Activated naive CD4-positive, alpha-beta T cell treated with anti-CD3 and anti-CD28 coated beads for 36 hours (primary cell): Measurements from ENCODE around the gene PLCXD1. TPM values are rescaled to one million over a fixed set of nuclear protein-coding genes. Genes with fewer than 3 reads are reported as not detected.
A peak's percentile ranks its signal among the peaks of the same experiment; 100 is the strongest.

ENCODE experiments used
- CTCF ChIA-PET: fragments of 350-600 bp; sonication (Branson Sonifier 250); formaldehyde crosslinking; loops from one replicate; lab custom pipeline; 2021; ENCODE audit warnings: antibody characterized with exemption; lab: Charles Lee
- DNase-seq: peaks from one replicate; pipeline ENCODE4 v3.0.0-alpha.2; 2020
- H3K27ac Mint-ChIP-seq: one replicate; pipeline ENCODE4 v1.8.0; 2021; ENCODE audit warnings: mild to moderate bottlenecking, mixed read lengths
- H3K27me3 Mint-ChIP-seq: one replicate; pipeline ENCODE4 v1.8.0; 2021; ENCODE audit warnings: low read depth, mixed read lengths
- H3K36me3 Mint-ChIP-seq: one replicate; pipeline ENCODE4 v1.8.0; 2021; ENCODE audit warnings: low read depth, mixed read lengths
- H3K4me1 Mint-ChIP-seq: one replicate; pipeline ENCODE4 v1.8.0; 2021; ENCODE audit warnings: low read depth, mixed read lengths
- H3K4me3 Mint-ChIP-seq: one replicate; pipeline ENCODE4 v1.8.0; 2021; ENCODE audit warnings: mild to moderate bottlenecking, moderate library complexity, mixed read lengths
- H3K9me3 Mint-ChIP-seq: one replicate; pipeline ENCODE4 v1.8.0; 2021; ENCODE audit warnings: mixed read lengths
- intact Hi-C: fragments of 100-400 bp; cut with micrococcal nuclease; formaldehyde crosslinking; loops from one replicate; pipeline ENCODE4 v1.15.1; 2023
- total RNA-seq, 2 experiments: library from RNA; stranded (reverse); gene quantifications; one replicate each; pipeline ENCODE4 v1.2.3, GENCODE V29; 2021

Gene PLCXD1
- total RNA-seq, 2 experiments from 2014 or later: 63.5 to 67.7 TPM

GRCh38 chrX:308821-309520 is 27.8 kb downstream of the PLCXD1 start:
- Mint-ChIP-seq H3K36me3 (peaks cover 43% of the 10 kb centered on the region), H3K27me3 (no peaks in the 10 kb centered on the region), H3K9me3 (no peaks in the 10 kb centered on the region), H3K4me1 (no peaks in the 10 kb centered on the region), H3K27ac (no peak overlapping the region), H3K4me3 (no peak overlapping the region)
- intact Hi-C loops: no loop called here
- no peak for DNase-seq
- CTCF ChIA-PET: no interaction called here

GRCh38 chrX:310621-311155 is 29.5 kb downstream of the PLCXD1 start:
- intact Hi-C loops: no loop called here
- no peaks in the 10 kb centered on the region for H3K9me3 Mint-ChIP-seq
- no peak overlapping the region for H3K27ac Mint-ChIP-seq
- H3K4me3 Mint-ChIP-seq: no peak overlapping the region
- DNase-seq: no peak
- CTCF ChIA-PET: no interaction called here
- no peaks in the 10 kb centered on the region for H3K4me1 Mint-ChIP-seq
- peaks cover 34% of the 10 kb centered on the region for H3K36me3 Mint-ChIP-seq
- no peaks in the 10 kb centered on the region for H3K27me3 Mint-ChIP-seq

- no peak overlapping the region for H3K4me3 Mint-ChIP-seq
- no peaks in the 10 kb centered on the region for H3K4me1 Mint-ChIP-seq
- no peak for DNase-seq
- no peak overlapping the region for H3K27ac Mint-ChIP-seq
- CTCF ChIA-PET: no interaction called here
- H3K27me3 Mint-ChIP-seq: no peaks in the 10 kb centered on the region
- intact Hi-C loops: no loop called here
- peaks cover 27% of the 10 kb centered on the region for H3K36me3 Mint-ChIP-seq
- no peaks in the 10 kb centered on the region for H3K9me3 Mint-ChIP-seq
These were observed 30.3 kb downstream of the PLCXD1 start for GRCh38 chrX:311156-312129.

DNA sequence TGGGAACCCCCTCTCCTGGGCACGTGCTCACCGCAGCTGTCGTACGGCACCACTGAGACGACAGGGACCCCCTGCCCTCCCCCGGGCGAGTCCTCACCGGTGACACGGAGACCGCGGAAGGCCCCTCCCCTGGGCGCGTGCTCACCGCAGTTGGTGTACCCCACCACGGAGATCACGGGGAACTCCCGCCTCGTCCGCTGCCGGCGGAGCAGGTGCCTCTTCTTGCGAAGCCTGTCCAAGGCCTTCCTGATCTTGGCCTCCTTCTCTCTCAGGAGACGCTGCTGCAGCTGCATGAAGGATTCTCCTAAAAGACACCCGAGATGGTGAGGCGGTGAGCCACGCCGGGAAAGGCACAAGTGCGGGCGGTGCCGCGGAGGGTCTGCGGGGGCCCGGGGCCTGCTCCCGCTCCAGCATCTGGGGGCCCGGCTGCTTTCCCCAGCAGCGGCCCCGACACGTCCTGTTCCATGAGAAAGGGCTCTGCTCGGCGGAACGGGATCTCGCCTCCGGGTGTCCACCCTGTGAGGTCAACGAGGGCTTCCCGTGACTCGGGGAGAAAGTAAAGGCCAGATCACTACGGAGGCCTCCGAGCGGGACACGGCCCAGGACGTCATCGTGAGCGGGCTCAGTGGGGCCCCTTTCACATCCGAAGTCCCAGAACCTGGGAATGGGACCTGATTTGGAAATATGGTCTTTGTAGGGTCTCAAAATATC is 31.6 kb downstream of the PLCXD1 start:
- Mint-ChIP-seq H3K27me3 (no peaks in the 10 kb centered on the region), H3K9me3 (no peaks in the 10 kb centered on the region), H3K36me3 (peaks cover 21% of the 10 kb centered on the region), H3K4me1 (peaks cover under 1% of the 10 kb centered on the region), H3K27ac (no peak overlapping the region), H3K4me3 (no peak overlapping the region)
- CTCF ChIA-PET: no interaction called here
- DNase-seq: no peak
- intact Hi-C loops: no loop called here

DNA sequence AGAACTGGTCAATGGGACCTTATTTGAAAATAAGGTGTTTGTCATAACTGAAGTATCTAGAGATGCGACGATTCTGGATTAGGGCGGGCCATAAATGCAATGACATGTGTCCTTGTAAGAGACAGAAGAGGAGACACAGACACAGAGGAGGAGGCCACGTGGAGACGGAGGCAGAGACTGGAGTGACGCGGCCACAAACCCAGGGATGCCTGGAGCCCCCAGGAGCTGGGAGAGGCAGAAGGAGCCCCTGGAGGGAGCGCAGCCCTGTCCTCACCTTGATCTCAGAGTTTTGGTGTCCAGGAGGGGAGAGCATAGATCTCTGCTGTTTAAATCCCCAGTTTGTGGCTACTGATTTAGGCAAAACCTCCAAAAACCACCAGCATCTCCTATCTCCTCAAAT is 32.4 kb downstream of the PLCXD1 start:
- H3K27ac Mint-ChIP-seq: no peak overlapping the region
- H3K4me3 Mint-ChIP-seq: no peak overlapping the region
- no peaks in the 10 kb centered on the region for H3K27me3 Mint-ChIP-seq
- H3K4me1 Mint-ChIP-seq: peaks cover 4% of the 10 kb centered on the region
- H3K36me3 Mint-ChIP-seq: peaks cover 16% of the 10 kb centered on the region
- CTCF ChIA-PET: no interaction called here
- DNase-seq: no peak
- intact Hi-C loops: no loop called here
- no peaks in the 10 kb centered on the region for H3K9me3 Mint-ChIP-seq

DNA sequence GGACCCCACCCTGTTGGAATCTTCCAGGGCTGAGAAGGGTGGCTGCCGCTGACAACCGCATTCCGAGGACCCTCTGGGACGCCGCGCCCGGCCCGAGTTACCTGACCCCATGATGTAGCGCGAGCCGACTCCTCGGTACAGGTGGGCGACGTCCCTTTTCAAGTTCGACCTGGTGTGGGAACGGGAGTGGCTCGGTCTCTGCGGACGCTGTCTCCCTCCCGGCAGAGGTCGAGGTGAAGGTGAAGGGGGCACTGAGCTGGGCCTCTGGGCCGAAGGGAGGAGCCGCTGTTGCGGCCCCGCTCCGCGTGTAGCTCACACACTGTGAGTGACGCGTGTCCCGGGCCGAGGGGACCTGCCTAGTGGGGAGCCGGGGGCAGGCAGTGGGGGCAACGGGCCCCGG is 32.9 kb downstream of the PLCXD1 start:
- DNase-seq: no peak
- no peaks in the 10 kb centered on the region for H3K27me3 Mint-ChIP-seq
- peaks cover 15% of the 10 kb centered on the region for H3K36me3 Mint-ChIP-seq
- no peak overlapping the region for H3K4me3 Mint-ChIP-seq
- no peak overlapping the region for H3K27ac Mint-ChIP-seq
- intact Hi-C loops: no loop called here
- no peaks in the 10 kb centered on the region for H3K9me3 Mint-ChIP-seq
- H3K4me1 Mint-ChIP-seq: peaks cover 4% of the 10 kb centered on the region
- CTCF ChIA-PET: no interaction called here

GRCh38 chrX:314781-315595 is 33.8 kb downstream of the PLCXD1 start:
- no peaks in the 10 kb centered on the region for H3K9me3 Mint-ChIP-seq
- H3K4me1 Mint-ChIP-seq: peaks cover 4% of the 10 kb centered on the region
- no peak for DNase-seq
- intact Hi-C loops: no loop called here
- peaks cover 12% of the 10 kb centered on the region for H3K36me3 Mint-ChIP-seq
- H3K27ac Mint-ChIP-seq: no peak overlapping the region
- H3K27me3 Mint-ChIP-seq: no peaks in the 10 kb centered on the region
- H3K4me3 Mint-ChIP-seq: no peak overlapping the region
- CTCF ChIA-PET: no interaction called here

- CTCF ChIA-PET: no interaction called here
- peaks cover 10% of the 10 kb centered on the region for H3K36me3 Mint-ChIP-seq
- no peaks in the 10 kb centered on the region for H3K9me3 Mint-ChIP-seq
- intact Hi-C loops: no loop called here
- peaks cover 9% of the 10 kb centered on the region for H3K4me1 Mint-ChIP-seq
- H3K27ac Mint-ChIP-seq: peak overlapping the region; percentile 18
- H3K4me3 Mint-ChIP-seq: peak overlapping the region; percentile 47
- DNase-seq: no peak
- H3K27me3 Mint-ChIP-seq: no peaks in the 10 kb centered on the region
These were observed 35.5 kb downstream of the PLCXD1 start for GRCh38 chrX:316351-317325.

DNA sequence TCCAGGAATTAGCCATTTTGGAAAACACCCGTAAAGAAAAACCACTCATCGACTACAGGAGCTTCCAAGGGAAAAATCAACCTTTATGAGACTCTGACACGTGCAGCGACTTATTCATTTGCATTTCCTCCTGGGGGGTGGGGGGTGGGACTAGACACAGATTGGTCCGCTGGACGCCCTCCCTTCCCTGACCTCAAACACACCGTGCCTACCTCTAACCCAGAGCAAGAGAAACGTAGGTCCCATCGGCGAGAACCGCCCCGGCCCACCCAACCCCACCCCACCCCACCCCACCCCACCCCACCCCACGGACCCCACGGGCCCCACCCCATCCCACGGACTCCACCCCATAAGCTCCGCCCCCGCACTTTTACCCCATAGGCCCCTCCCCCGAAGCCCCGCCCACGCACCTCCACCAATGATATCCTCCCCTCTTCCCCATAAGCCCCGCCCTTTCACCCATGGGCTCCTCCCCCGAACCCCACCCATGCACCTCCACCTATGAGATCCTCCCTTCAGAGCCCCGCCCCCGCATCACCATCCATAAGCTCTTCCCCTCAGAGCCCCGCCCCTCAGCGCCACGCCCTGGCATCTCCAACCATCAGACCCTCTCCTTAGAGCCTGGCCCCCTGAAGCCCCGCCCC is 36.4 kb downstream of the PLCXD1 start:
- H3K36me3 Mint-ChIP-seq: peaks cover 2% of the 10 kb centered on the region
- no peaks in the 10 kb centered on the region for H3K9me3 Mint-ChIP-seq
- H3K27me3 Mint-ChIP-seq: no peaks in the 10 kb centered on the region
- H3K4me1 Mint-ChIP-seq: peaks cover 11% of the 10 kb centered on the region
- no peak for DNase-seq
- CTCF ChIA-PET: no interaction called here
- intact Hi-C loops: loop anchor here (1.0 to 2.0 kb wide), 5 partner anchors 34 to 1136 kb away; partner anchors contain the start of gene SLC25A6
- H3K27ac Mint-ChIP-seq: peak overlapping the region; percentile 98
- H3K4me3 Mint-ChIP-seq: peak overlapping the region; percentile 90

DNA sequence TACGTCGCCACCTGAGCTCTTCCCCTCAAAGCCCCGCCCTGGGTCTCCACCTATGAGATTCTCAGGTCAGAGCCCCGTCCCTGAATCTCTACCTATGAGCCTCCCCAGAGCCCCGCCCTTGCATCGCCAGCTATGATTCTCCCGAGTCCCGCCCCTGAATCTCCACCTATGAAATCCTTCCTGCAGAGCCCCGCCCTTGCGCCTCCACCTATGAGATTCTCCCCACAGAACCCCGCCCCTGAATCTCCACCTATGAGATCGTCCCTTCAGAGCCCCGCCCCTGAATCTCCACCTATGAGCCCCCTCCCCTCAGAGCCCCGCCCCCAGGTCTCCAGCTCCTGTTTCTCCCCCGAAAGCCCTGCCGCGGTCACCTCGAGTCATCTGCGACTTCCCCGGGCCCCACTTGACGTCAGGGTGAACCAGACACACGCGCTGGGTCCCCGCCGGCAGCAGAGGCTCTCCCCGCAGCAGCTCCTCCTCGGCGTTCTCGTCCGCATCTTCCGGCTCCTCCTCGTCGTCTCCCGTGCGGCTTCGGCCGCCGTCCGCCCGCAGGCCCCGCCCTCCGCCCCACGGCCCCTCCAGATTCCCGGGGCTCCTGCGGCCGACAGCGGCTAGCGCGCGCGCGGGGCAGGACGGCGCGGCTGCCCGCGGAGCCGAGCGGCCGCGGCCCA is 37.0 kb downstream of the PLCXD1 start:
- DNase-seq: peak; percentile 99
- peaks cover 15% of the 10 kb centered on the region for H3K4me1 Mint-ChIP-seq
- no peaks in the 10 kb centered on the region for H3K9me3 Mint-ChIP-seq
- peaks cover 2% of the 10 kb centered on the region for H3K36me3 Mint-ChIP-seq
- intact Hi-C loops: loop anchor here (1.0 to 2.0 kb wide), 5 partner anchors 35 to 1135 kb away; partner anchors contain the start of gene SLC25A6
- H3K4me3 Mint-ChIP-seq: peak overlapping the region; percentile 90
- H3K27me3 Mint-ChIP-seq: no peaks in the 10 kb centered on the region
- peak overlapping the region; percentile 98 for H3K27ac Mint-ChIP-seq
- CTCF ChIA-PET: no interaction called here
